WTC11 (cell line): ENCODE results near the gene TIE1. TPM values are rescaled to one million over a fixed set of nuclear protein-coding genes. Genes with fewer than 3 reads are reported as not detected.
A peak's percentile ranks its signal among the peaks of the same experiment; 100 is the strongest.

Source experiments
- ATAC-seq: fragments of 200-7000 bp; cut with Tn5 transposase; 2 replicates; pipeline ENCODE4 v1.10.0; 2021; ENCODE audit warnings: mild to moderate bottlenecking, moderate library complexity
- CTCF ChIA-PET: fragments of 300-600 bp; sonication (Branson Sonifier 250); formaldehyde crosslinking; loops from one replicate; lab custom pipeline; 2021; ENCODE audit warnings: antibody characterized with exemption; lab: Charles Lee
- POLR2A ChIA-PET: fragments of 350-600 bp; sonication (Branson Sonifier 250); formaldehyde crosslinking; loops from one replicate; lab custom pipeline; 2021; ENCODE audit warnings: antibody characterized with exemption; lab: Charles Lee
- DNase-seq: peaks from one replicate; pipeline ENCODE4 v3.0.0; 2021; ENCODE audit warnings: low spot score
- H3K27ac Mint-ChIP-seq: 2 replicates; pipeline ENCODE4 v1.8.0; 2021; ENCODE audit warnings: mixed read lengths
- H3K27me3 Mint-ChIP-seq: 2 replicates; pipeline ENCODE4 v1.8.0; 2021; ENCODE audit warnings: low read depth, mild to moderate bottlenecking, moderate library complexity, mixed read lengths
- H3K36me3 Mint-ChIP-seq: 2 replicates; pipeline ENCODE4 v1.8.0; 2021; ENCODE audit warnings: mixed read lengths
- H3K4me1 Mint-ChIP-seq: 2 replicates; pipeline ENCODE4 v1.8.0; 2022; ENCODE audit warnings: mixed read lengths
- H3K4me3 Mint-ChIP-seq: 2 replicates; pipeline ENCODE4 v1.8.0; 2021; ENCODE audit warnings: mild to moderate bottlenecking, moderate library complexity, mixed read lengths
- H3K9me3 Mint-ChIP-seq: 2 replicates; pipeline ENCODE4 v1.8.0; 2021; ENCODE audit warnings: mixed read lengths
- ATF3 ChIP-seq: sonication (generic); formaldehyde crosslinking; conservative IDR thresholded peaks from 2 replicates; pipeline ENCODE4 v1.8.1; 2022; ENCODE audit warnings: mild to moderate bottlenecking, missing genetic modification reagents
- CDX4 ChIP-seq: fragments of 250-450 bp; sonication (Bioruptor Pico); IDR thresholded peaks from 2 replicates; pipeline ENCODE4 v1.9.0; 2021; ENCODE audit warnings: moderate library complexity, mild to moderate bottlenecking, inconsistent platforms, borderline replicate concordance
- E2F1 ChIP-seq: sonication (generic); formaldehyde crosslinking; IDR thresholded peaks from 2 replicates; pipeline ENCODE4 v1.8.0; 2022; ENCODE audit warnings: mild to moderate bottlenecking, missing genetic modification reagents
- E2F5 ChIP-seq: sonication (generic); formaldehyde crosslinking; IDR thresholded peaks from 2 replicates; pipeline ENCODE4 v1.8.1; 2022; ENCODE audit warnings: mild to moderate bottlenecking, moderate library complexity, missing genetic modification reagents
- GRHL2 ChIP-seq: fragments of 250-450 bp; sonication (Bioruptor Pico); IDR thresholded peaks from 2 replicates; pipeline ENCODE4 v1.8.0; 2022; ENCODE audit warnings: mild to moderate bottlenecking, moderate library complexity; ENCODE audit not compliant: insufficient replicate concordance, severe bottlenecking
- HMGXB4 ChIP-seq: sonication (generic); formaldehyde crosslinking; IDR thresholded peaks from 2 replicates; pipeline ENCODE4 v1.8.1; 2023; ENCODE audit warnings: mild to moderate bottlenecking, moderate library complexity, missing genetic modification reagents
- JAZF1 ChIP-seq: fragments of 250-450 bp; sonication (Bioruptor Pico); IDR thresholded peaks from 2 replicates; pipeline ENCODE4 v1.9.0; 2021; ENCODE audit warnings: moderate library complexity, mild to moderate bottlenecking, inconsistent platforms
- MXD4 ChIP-seq: fragments of 250-450 bp; sonication (Bioruptor Pico); IDR thresholded peaks from 2 replicates; pipeline ENCODE4 v1.8.0; 2021; ENCODE audit warnings: mild to moderate bottlenecking, moderate library complexity, borderline replicate concordance
- PREB ChIP-seq: sonication (generic); formaldehyde crosslinking; IDR thresholded peaks from 2 replicates; pipeline ENCODE4 v1.8.1; 2022; ENCODE audit warnings: mild to moderate bottlenecking, missing genetic modification reagents, moderate library complexity, borderline replicate concordance
- PRRX2 ChIP-seq: fragments of 250-450 bp; sonication (Bioruptor Pico); IDR thresholded peaks from 2 replicates; pipeline ENCODE4 v1.8.0; 2021; ENCODE audit warnings: mild to moderate bottlenecking
- RORB ChIP-seq: fragments of 250-450 bp; sonication (Bioruptor Pico); IDR thresholded peaks from 2 replicates; pipeline ENCODE4 v1.9.0; 2021; ENCODE audit warnings: mild to moderate bottlenecking
- SMAD3 ChIP-seq: sonication (generic); formaldehyde crosslinking; IDR thresholded peaks from 2 replicates; pipeline ENCODE4 v1.8.0; 2022; ENCODE audit warnings: missing genetic modification reagents, mild to moderate bottlenecking, borderline replicate concordance
- ZBTB21 ChIP-seq: sonication (generic); formaldehyde crosslinking; IDR thresholded peaks from 2 replicates; pipeline ENCODE4 v1.8.1; 2023; ENCODE audit warnings: mild to moderate bottlenecking, missing genetic modification reagents, borderline replicate concordance
- ZBTB43 ChIP-seq: sonication (generic); formaldehyde crosslinking; IDR thresholded peaks from 2 replicates; pipeline ENCODE4 v1.8.1; 2023; ENCODE audit warnings: mild to moderate bottlenecking, missing genetic modification reagents
- ZNF121 ChIP-seq: sonication (generic); formaldehyde crosslinking; IDR thresholded peaks from 2 replicates; pipeline ENCODE4 v1.8.0; 2023; ENCODE audit warnings: missing genetic modification reagents
- ZNF219 ChIP-seq: sonication (generic); formaldehyde crosslinking; IDR thresholded peaks from 2 replicates; pipeline ENCODE4 v1.8.0; 2023; ENCODE audit warnings: missing genetic modification reagents, mild to moderate bottlenecking, borderline replicate concordance
- ZNF396 ChIP-seq: fragments of 250-450 bp; sonication (Bioruptor Pico); IDR thresholded peaks from 2 replicates; pipeline ENCODE4 v1.8.0; 2021; ENCODE audit warnings: mild to moderate bottlenecking, moderate library complexity, borderline replicate concordance
- ZNF425 ChIP-seq: fragments of 250-450 bp; sonication (Bioruptor Pico); conservative IDR thresholded peaks from 2 replicates; pipeline ENCODE4 v1.9.0; 2021; ENCODE audit warnings: mild to moderate bottlenecking
- ZNF671 ChIP-seq: fragments of 250-450 bp; sonication (Bioruptor Pico); IDR thresholded peaks from 2 replicates; pipeline ENCODE4 v1.8.0; 2021; ENCODE audit warnings: mild to moderate bottlenecking
- total RNA-seq: library from RNA; stranded (reverse); gene quantifications from 3 replicates; pipeline ENCODE4 v1.2.3, GENCODE V29; 2021

Gene TIE1
- total RNA-seq, 1 experiment from 2014 or later, result 2.5 TPM

GRCh38 chr1:43274804-43275180, 26.0 kb upstream of the TIE1 start (continued):
- TF ChIP-seq CDX4 (CRISPR knock-in tag), result no peak

- DNase-seq, result no peak
- H3K36me3 Mint-ChIP-seq, result peaks cover 25% of the 10 kb centered on the region
- no peaks in the 10 kb centered on the region for H3K27me3 Mint-ChIP-seq
- H3K9me3 Mint-ChIP-seq, result no peaks in the 10 kb centered on the region
- TF ChIP-seq PRRX2 (CRISPR knock-in tag) (no peak), RORB (CRISPR knock-in tag) (no peak), ZBTB43 (CRISPR knock-in tag) (no peak), SMAD3 (no peak)
- CTCF ChIA-PET, result interaction anchor here (2.8 kb wide), 1 partner anchor 9 kb away, joined by 14 read pairs; the partner anchor contains the start of gene C1orf210
- no peak overlapping the region for H3K27ac Mint-ChIP-seq
- H3K4me3 Mint-ChIP-seq, result no peak overlapping the region
- peaks cover 22% of the 10 kb centered on the region for H3K4me1 Mint-ChIP-seq
- POLR2A ChIA-PET, result interaction anchor here (0.7 kb wide), 2 partner anchors 9 to 82 kb away, joined by 3 read pairs; partner anchors contain the start of gene CDC20
- no peak for ATAC-seq
Observed at GRCh38 chr1:43275826-43276620, 24.8 kb upstream of the TIE1 start.

- ATAC-seq, result no peak
- ChIA-PET POLR2A (interaction anchor here (0.7 kb wide), 2 partner anchors 8 to 82 kb away, joined by 3 read pairs; partner anchors contain the start of gene CDC20), CTCF (interaction anchor here (2.8 kb wide), 1 partner anchor 9 kb away, joined by 14 read pairs; the partner anchor contains the start of gene C1orf210)
- Mint-ChIP-seq H3K36me3 (peaks cover 26% of the 10 kb centered on the region), H3K4me3 (no peak overlapping the region), H3K9me3 (no peaks in the 10 kb centered on the region), H3K4me1 (peaks cover 16% of the 10 kb centered on the region), H3K27me3 (no peaks in the 10 kb centered on the region), H3K27ac (peak overlapping the region; percentile 40; the same call in 1 of the 2 replicates)
- TF ChIP-seq ATF3 (CRISPR knock-in tag), result no peak
- no peak for TF ChIP-seq ZNF396 (CRISPR knock-in tag)
- no peak for TF ChIP-seq ZBTB21 (CRISPR knock-in tag)
- no peak for TF ChIP-seq E2F1 (CRISPR knock-in tag)
- TF ChIP-seq MXD4, result no peak
- no peak for TF ChIP-seq ZNF121 (CRISPR knock-in tag)
- no peak for TF ChIP-seq GRHL2 (CRISPR knock-in tag)
- no peak for TF ChIP-seq HMGXB4 (CRISPR knock-in tag)
- no peak for TF ChIP-seq ZNF219 (CRISPR knock-in tag)
- TF ChIP-seq ZNF425, result no peak
- TF ChIP-seq JAZF1 (CRISPR knock-in tag), result no peak
- TF ChIP-seq PREB (CRISPR knock-in tag), result no peak
- TF ChIP-seq ZNF671 (CRISPR knock-in tag), result no peak
- TF ChIP-seq E2F5, result no peak
- DNase-seq, result no peak
Observed at GRCh38 chr1:43276673-43277072, 24.1 kb upstream of the TIE1 start.
